Measurements from ENCODE around the gene SMIM5. TPM values are rescaled to one million over a fixed set of nuclear protein-coding genes. Genes with fewer than 3 reads are reported as not detected.
A peak's percentile ranks its signal among the peaks of the same experiment; 100 is the strongest.

The SMIM5 gene
- total and polyA plus RNA-seq, 9 of the 15 experiments (the other 6 are each of a cell fraction or from before 2014, with no cell fraction given): 0.08 TPM; not detected in 8

GRCh38 chr17:75601057-75601987 lies 31.9 kb upstream of the SMIM5 start (continued):
- TF ChIP-seq NONO (IDR thresholded peaks at IDR 0.05; ENCODE audit: low read depth in 2 of 2, low read length in 1 of 2): no peak
- no peak for TF ChIP-seq ZNF280A (IDR thresholded peaks at IDR 0.05; ENCODE audit: low read depth, partially characterized antibody)
- TF ChIP-seq E2F6 (IDR thresholded peaks at IDR 0.05; ENCODE audit: borderline replicate concordance in 1 of 2, extremely low read depth in 1 of 2, insufficient read depth in 1 of 2, insufficient read length in 1 of 2, low read depth in 1 of 2, low read length in 1 of 2, poor library complexity in 1 of 2, severe bottlenecking in 1 of 2): peak in 1 of 2 experiments; percentile 51
- peak; percentile 66 for TF ChIP-seq ESRRA (IDR thresholded peaks at IDR 0.05; ENCODE audit: borderline replicate concordance, low read depth)
- peak; percentile 70; the same call in 1 of the 2 replicates for TF ChIP-seq TFAP4 (CRISPR knock-in tag; IDR thresholded peaks at IDR 0.05; ENCODE audit: borderline replicate concordance)
- 0 out of 4 replicates have a peak, but pooled peaks of 1 of the 2 experiments have one; percentile 13 for TF ChIP-seq NRF1 (conservative IDR thresholded peaks at IDR 0.05 in 1 of 2, IDR thresholded peaks at IDR 0.05 in 1 of 2)
- TF ChIP-seq ZNF609 (CRISPR knock-in tag; IDR thresholded peaks at IDR 0.05; ENCODE audit: borderline replicate concordance): no peak
- peak; percentile 40; the same call in 1 of the 2 replicates for TF ChIP-seq NKRF (IDR thresholded peaks at IDR 0.05; ENCODE audit: borderline replicate concordance)
- TF ChIP-seq POLR3A (IDR thresholded peaks at IDR 0.05; ENCODE audit: borderline replicate concordance, extremely low read depth, insufficient read depth, insufficient read length): no peak
- TF ChIP-seq GTF2B (IDR thresholded peaks at IDR 0.05; ENCODE audit: extremely low read depth, insufficient read length): no peak
- peak; percentile 88 for TF ChIP-seq XRCC5 (IDR thresholded peaks at IDR 0.05; ENCODE audit: low read depth, low read length)
- peak; percentile 60 to 78 for TF ChIP-seq KDM1A (IDR thresholded peaks at IDR 0.05)
